Neural progenitor cell (in vitro differentiated cells): Measurements from ENCODE around the gene FAM25A.
"Not testable (repeated sequence)": the region's sequence is repeated elsewhere in the genome, so short reads cannot be mapped to it uniquely, and the experiment has no call there.

Experiments used
- CTCF ChIP-seq: fragments of 200-600 bp; sonication (generic); IDR thresholded peaks from 2 replicates; pipeline ENCODE4 v1.5.1; 2017; ENCODE audit warnings: antibody characterized with exemption, mild to moderate bottlenecking
- EZH2phosphoT487 ChIP-seq: fragments of 200-600 bp; sonication (generic); IDR thresholded peaks from 2 replicates; pipeline ENCODE4 v1.6.1; 2017; ENCODE audit warnings: antibody characterized with exemption

- TF ChIP-seq CTCF, EZH2phosphoT487: not testable (repeated sequence)
Observed at GRCh38 chr10:87025285-87025958, 5.3 kb downstream of the FAM25A start.
